GM19043 (cell line): ENCODE measurements around the gene MRPL1.
A peak's percentile ranks its signal among the peaks of the same experiment; 100 is the strongest.
"Not testable (repeated sequence)": the region's sequence is repeated elsewhere in the genome, so short reads cannot be mapped to it uniquely, and the experiment has no call there.

Source experiments
- ATAC-seq: cut with Tn5 transposase; IDR thresholded peaks from one replicate; pipeline ENCODE4 v1.9.1; 2021; ENCODE audit warnings: low read depth; ENCODE audit not compliant: unreplicated experiment

Gene MRPL1

GRCh38 chr4:77963004-77963403 lies 100.4 kb downstream of the MRPL1 start:
- no peak for ATAC-seq

- not testable (repeated sequence) for ATAC-seq
These were observed 111.0 kb downstream of the MRPL1 start for GRCh38 chr4:77973657-77974056.

GRCh38 chr4:77982900-77983540 lies 120.4 kb downstream of the MRPL1 start:
- ATAC-seq = not testable (repeated sequence)

- not testable (repeated sequence) for ATAC-seq
These were observed 121.1 kb downstream of the MRPL1 start for GRCh38 chr4:77983612-77984311.

- ATAC-seq = no peak
These were observed 127.3 kb downstream of the MRPL1 start for GRCh38 chr4:77989968-77990367.

- no peak for ATAC-seq
These were observed 127.8 kb downstream of the MRPL1 start for GRCh38 chr4:77990456-77990855.

- no peak for ATAC-seq
These were observed 128.3 kb downstream of the MRPL1 start for GRCh38 chr4:77990904-77991358.

GRCh38 chr4:77992581-77992980 lies 130.0 kb downstream of the MRPL1 start:
- ATAC-seq = no peak

GRCh38 chr4:77994194-77994721 lies 131.6 kb downstream of the MRPL1 start:
- peak; percentile 75 for ATAC-seq

- ATAC-seq = no peak
These were observed 133.4 kb downstream of the MRPL1 start for GRCh38 chr4:77996076-77996475.

- no peak for ATAC-seq
These were observed 138.9 kb downstream of the MRPL1 start for GRCh38 chr4:78001531-78001930.

GRCh38 chr4:78002260-78002659 lies 139.6 kb downstream of the MRPL1 start:
- no peak for ATAC-seq
